Lower leg skin (tissue), 4 donors: ENCODE data around the gene CSNK2A3. TPM values are rescaled to one million over a fixed set of nuclear protein-coding genes. Genes with fewer than 3 reads are reported as not detected.

Experiments used
- DNase-seq, 2 donors: peaks; one replicate each; pipeline ENCODE4 v3.0.0-alpha.2; 2019; ENCODE audit warnings: low spot score in 2 of 2
- H3K4me3 ChIP-seq: fragments of 200-600 bp; sonication (generic); 2 replicates; pipeline ENCODE4 v1.5.1; 2017; ENCODE audit warnings: mild to moderate bottlenecking, low read depth; ENCODE audit not compliant: poor library complexity, severe bottlenecking
- CTCF ChIP-seq, 3 donors: fragments of 450-650 bp; IDR thresholded peaks; one replicate each; pipeline ENCODE4 v1.5.1; 2016; ENCODE audit warnings: antibody characterized with exemption in 3 of 3, mild to moderate bottlenecking in 3 of 3, moderate library complexity in 2 of 3
- POLR2A ChIP-seq, 2 donors: fragments of 450-650 bp; IDR thresholded peaks; one replicate each; pipeline ENCODE4 v1.6.1; 2016 to 2017; ENCODE audit warnings: antibody characterized with exemption in 2 of 2, mild to moderate bottlenecking in 1 of 2, moderate library complexity in 1 of 2
- WGBS, 2 donors: methylation state at CpG; one replicate each; pipeline ENCODE4 v1.1.5; 2018; 5-methylcytosine and 5-hydroxymethylcytosine counted together
- intact Hi-C: fragments of 100-400 bp; cut with DNase I; formaldehyde crosslinking; loops from one replicate; pipeline ENCODE4 v1.15.0; 2023; ENCODE audit warnings: low total_unique reads
- total RNA-seq, 4 donors: library from RNA; depleted of rRNA; stranded (reverse); fragments of >200 nt; gene quantifications; one replicate each; pipeline ENCODE4 v1.1.0, GENCODE V29; 2016

Gene CSNK2A3
- total RNA-seq, 4 donors from 2014 or later = 0.49 to 3.0 (median 0.84) TPM

- WGBS, 2 donors = 86 to 95% methylated on average over 5 of the region's 5 CpGs
- intact Hi-C loops = no loop called here
- H3K4me3 ChIP-seq = no peak overlapping the region
These were observed 20.8 kb downstream of the CSNK2A3 start for GRCh38 chr11:11332141-11332710.

GRCh38 chr11:11329062-11329806 lies 23.8 kb downstream of the CSNK2A3 start:
- H3K4me3 ChIP-seq = no peak overlapping the region
- TF ChIP-seq POLR2A (IDR thresholded peaks at IDR 0.05) = no peak
- TF ChIP-seq CTCF (IDR thresholded peaks at IDR 0.05) = no peak
- intact Hi-C loops = no loop called here
- DNase-seq = no peak
- 85 to 91% methylated on average over 4 of the region's 4 CpGs for WGBS, 2 donors

More at GRCh38 chr11:11332141-11332710, 20.8 kb downstream of the CSNK2A3 start:
- no peak for TF ChIP-seq CTCF (IDR thresholded peaks at IDR 0.05)
- no peak for TF ChIP-seq POLR2A (IDR thresholded peaks at IDR 0.05)
- no peak for DNase-seq

- WGBS, 2 donors = 57 to 68% methylated on average over 1 of the region's 1 CpG
- no peak overlapping the region for H3K4me3 ChIP-seq
- DNase-seq = no peak
- intact Hi-C loops = no loop called here
- TF ChIP-seq CTCF (IDR thresholded peaks at IDR 0.05) = no peak
- no peak for TF ChIP-seq POLR2A (IDR thresholded peaks at IDR 0.05)
These were observed 29.0 kb downstream of the CSNK2A3 start for GRCh38 chr11:11324090-11324489.

GRCh38 chr11:11322101-11322500 lies 30.9 kb downstream of the CSNK2A3 start:
- intact Hi-C loops = no loop called here
- H3K4me3 ChIP-seq = no peak overlapping the region
- TF ChIP-seq POLR2A (IDR thresholded peaks at IDR 0.05) (no peak), CTCF (IDR thresholded peaks at IDR 0.05) (no peak)
- no peak for DNase-seq

GRCh38 chr11:11320825-11321224 lies 32.2 kb downstream of the CSNK2A3 start:
- no peak for TF ChIP-seq POLR2A (IDR thresholded peaks at IDR 0.05)
- no peak for TF ChIP-seq CTCF (IDR thresholded peaks at IDR 0.05)
- H3K4me3 ChIP-seq = no peak overlapping the region
- DNase-seq = no peak
- WGBS, 2 donors = 87 to 89% methylated on average over 2 of the region's 2 CpGs
- intact Hi-C loops = no loop called here
